ENCODE results near the gene SLC6A16. TPM values are rescaled to one million over a fixed set of nuclear protein-coding genes. Genes with fewer than 3 reads are reported as not detected.
"Not testable (repeated sequence)": the region's sequence is repeated elsewhere in the genome, so short reads cannot be mapped to it uniquely, and the experiment has no call there.

Gene SLC6A16
- total and polyA plus RNA-seq, 2 experiments from 2014 or later: 0.27 TPM

GRCh38 chr19:49295208-49295880 is 29.6 kb downstream of the SLC6A16 start:
- Histone ChIP-seq H4K20me1 (ENCODE audit: insufficient read depth, poor library complexity, severe bottlenecking) (no peaks in the 10 kb centered on the region), H3K36me3 (replicated peaks; ENCODE audit: insufficient read depth, low read depth) (no peaks in the 10 kb centered on the region), H3K9me2 (replicated peaks; ENCODE audit: insufficient read depth) (no peaks in the 10 kb centered on the region), H3K27ac (no peak overlapping the region), H3K4me3 (no peak overlapping the region), H3K27me3 (no peaks in the 10 kb centered on the region), H2AFZ (no peak overlapping the region), H3K79me2 (no peaks in the 10 kb centered on the region), H3K9me3 (ENCODE audit: low read depth) (no peaks in the 10 kb centered on the region), H3K4me1 (ENCODE audit: insufficient read depth) (no peaks in the 10 kb centered on the region), H3K4me2 (no peak overlapping the region)
- no peak for TF ChIP-seq EZH2phosphoT487 (IDR thresholded peaks at IDR 0.05; ENCODE audit: low read depth, severe bottlenecking, unreplicated experiment)
- no peak for TF ChIP-seq EZH2 (IDR thresholded peaks at IDR 0.05; ENCODE audit: borderline replicate concordance)
- 96% methylated on average over 8 of the region's 8 CpGs for WGBS (ENCODE audit: low lambda C conversion rate, missing lambda C conversion rate)
- no peak for DNase-seq (ENCODE audit: low spot score)

GRCh38 chr19:49294401-49294800 is 30.6 kb downstream of the SLC6A16 start:
- no peak overlapping the region for H2AFZ ChIP-seq
- no peaks in the 10 kb centered on the region for H3K9me2 ChIP-seq (replicated peaks; ENCODE audit: insufficient read depth)
- H4K20me1 ChIP-seq (ENCODE audit: insufficient read depth, poor library complexity, severe bottlenecking): no peaks in the 10 kb centered on the region
- H3K9me3 ChIP-seq (ENCODE audit: low read depth): no peaks in the 10 kb centered on the region
- no peak overlapping the region for H3K4me2 ChIP-seq
- no peaks in the 10 kb centered on the region for H3K36me3 ChIP-seq (replicated peaks; ENCODE audit: insufficient read depth, low read depth)
- no peak overlapping the region for H3K4me3 ChIP-seq
- no peak overlapping the region for H3K27ac ChIP-seq
- DNase-seq (ENCODE audit: low spot score): no peak
- TF ChIP-seq CTCF (IDR thresholded peaks at IDR 0.05; ENCODE audit: poor library complexity) (no peak), EZH2 (IDR thresholded peaks at IDR 0.05; ENCODE audit: borderline replicate concordance) (no peak), EZH2phosphoT487 (IDR thresholded peaks at IDR 0.05; ENCODE audit: low read depth, severe bottlenecking, unreplicated experiment) (no peak)
- H3K79me2 ChIP-seq: no peaks in the 10 kb centered on the region
- H3K27me3 ChIP-seq: no peaks in the 10 kb centered on the region
- WGBS (ENCODE audit: low lambda C conversion rate, missing lambda C conversion rate): 40% methylated on average over 6 of the region's 6 CpGs
- no peaks in the 10 kb centered on the region for H3K4me1 ChIP-seq (ENCODE audit: insufficient read depth)

- H2AFZ ChIP-seq: no peak overlapping the region
- no peaks in the 10 kb centered on the region for H4K20me1 ChIP-seq (ENCODE audit: insufficient read depth, poor library complexity, severe bottlenecking)
- 97% methylated on average over 3 of the region's 3 CpGs for WGBS (ENCODE audit: low lambda C conversion rate, missing lambda C conversion rate)
- no peaks in the 10 kb centered on the region for H3K9me3 ChIP-seq (ENCODE audit: low read depth)
- H3K27ac ChIP-seq: no peak overlapping the region
- no peaks in the 10 kb centered on the region for H3K36me3 ChIP-seq (replicated peaks; ENCODE audit: insufficient read depth, low read depth)
- no peak for DNase-seq (ENCODE audit: low spot score)
- no peak overlapping the region for H3K4me2 ChIP-seq
- TF ChIP-seq EZH2 (IDR thresholded peaks at IDR 0.05; ENCODE audit: borderline replicate concordance) (no peak), CTCF (IDR thresholded peaks at IDR 0.05; ENCODE audit: poor library complexity) (no peak), EZH2phosphoT487 (IDR thresholded peaks at IDR 0.05; ENCODE audit: low read depth, severe bottlenecking, unreplicated experiment) (no peak)
- H3K4me3 ChIP-seq: no peak overlapping the region
- no peaks in the 10 kb centered on the region for H3K9me2 ChIP-seq (replicated peaks; ENCODE audit: insufficient read depth)
- H3K27me3 ChIP-seq: no peaks in the 10 kb centered on the region
- H3K4me1 ChIP-seq (ENCODE audit: insufficient read depth): no peaks in the 10 kb centered on the region
- no peaks in the 10 kb centered on the region for H3K79me2 ChIP-seq
Measured at GRCh38 chr19:49290517-49290916, 34.5 kb downstream of the SLC6A16 start.

- H3K79me2 ChIP-seq; H3K27me3 ChIP-seq; DNase-seq (ENCODE audit: low spot score); H2AFZ ChIP-seq; H3K36me3 ChIP-seq (replicated peaks; ENCODE audit: insufficient read depth, low read depth); H3K4me3 ChIP-seq; H3K27ac ChIP-seq; H3K9me3 ChIP-seq (ENCODE audit: low read depth); H3K4me1 ChIP-seq (ENCODE audit: insufficient read depth); H4K20me1 ChIP-seq (ENCODE audit: insufficient read depth, poor library complexity, severe bottlenecking); H3K9me2 ChIP-seq (replicated peaks; ENCODE audit: insufficient read depth); H3K4me2 ChIP-seq: not testable (repeated sequence)
- 59% methylated on average over 2 of the region's 2 CpGs for WGBS (ENCODE audit: low lambda C conversion rate, missing lambda C conversion rate)
Measured at GRCh38 chr19:49289286-49289685, 35.7 kb downstream of the SLC6A16 start.

GRCh38 chr19:49288205-49288604 is 36.8 kb downstream of the SLC6A16 start:
- not testable (repeated sequence) for H3K27ac ChIP-seq; DNase-seq (ENCODE audit: low spot score); H2AFZ ChIP-seq

More at GRCh38 chr19:49288205-49288604, 36.8 kb downstream of the SLC6A16 start:
- WGBS (ENCODE audit: low lambda C conversion rate, missing lambda C conversion rate): 93% methylated on average over 4 of the region's 4 CpGs
- not testable (repeated sequence) for H3K9me3 ChIP-seq (ENCODE audit: low read depth); H3K4me2 ChIP-seq; H3K9me2 ChIP-seq (replicated peaks; ENCODE audit: insufficient read depth); H3K4me3 ChIP-seq; H3K27me3 ChIP-seq; H3K79me2 ChIP-seq; H3K4me1 ChIP-seq (ENCODE audit: insufficient read depth); H4K20me1 ChIP-seq (ENCODE audit: insufficient read depth, poor library complexity, severe bottlenecking); H3K36me3 ChIP-seq (replicated peaks; ENCODE audit: insufficient read depth, low read depth)

All from hepatocyte (in vitro differentiated cells).